Stromal cell of bone marrow (primary cell): Measurements from ENCODE around the gene SPPL3.

ENCODE experiments used
- DNase-seq: peaks from one replicate; pipeline ENCODE4 v3.0.0-alpha.2; 2012; ENCODE audit warnings: low read depth

SPPL3 gene

GRCh38 chr12:120775862-120776552 lies 128.2 kb downstream of the SPPL3 start:
- no peak for DNase-seq

GRCh38 chr12:120774169-120774916 lies 129.8 kb downstream of the SPPL3 start:
- no peak for DNase-seq

- no peak for DNase-seq
Measured at GRCh38 chr12:120771097-120771496, 133.1 kb downstream of the SPPL3 start.

- DNase-seq, result no peak
Measured at GRCh38 chr12:120767071-120768024, 136.8 kb downstream of the SPPL3 start.

- no peak for DNase-seq
Measured at GRCh38 chr12:120766566-120766965, 137.6 kb downstream of the SPPL3 start.

- no peak for DNase-seq
Measured at GRCh38 chr12:120764816-120765215, 139.3 kb downstream of the SPPL3 start.

- DNase-seq, result no peak
Measured at GRCh38 chr12:120763250-120763649, 140.9 kb downstream of the SPPL3 start.

- no peak for DNase-seq
Measured at GRCh38 chr12:120762086-120762485, 142.1 kb downstream of the SPPL3 start.

GRCh38 chr12:120761519-120761934 lies 142.6 kb downstream of the SPPL3 start:
- DNase-seq, result peak; percentile 3

GRCh38 chr12:120760349-120761254 lies 143.6 kb downstream of the SPPL3 start:
- no peak for DNase-seq

GRCh38 chr12:120759591-120760348 lies 144.4 kb downstream of the SPPL3 start:
- DNase-seq, result no peak

- DNase-seq, result no peak
Measured at GRCh38 chr12:120758798-120759590, 145.2 kb downstream of the SPPL3 start.

GRCh38 chr12:120757949-120758348 lies 146.2 kb downstream of the SPPL3 start:
- DNase-seq, result no peak

- DNase-seq, result no peak
Measured at GRCh38 chr12:120757226-120757742, 146.9 kb downstream of the SPPL3 start.

GRCh38 chr12:120755269-120755668 lies 148.9 kb downstream of the SPPL3 start:
- no peak for DNase-seq

- DNase-seq, result no peak
Measured at GRCh38 chr12:120754792-120755191, 149.4 kb downstream of the SPPL3 start.

GRCh38 chr12:120751389-120751788 lies 152.8 kb downstream of the SPPL3 start:
- no peak for DNase-seq

- DNase-seq, result no peak
Measured at GRCh38 chr12:120750806-120751205, 153.4 kb downstream of the SPPL3 start.

GRCh38 chr12:120749256-120749655 lies 154.9 kb downstream of the SPPL3 start:
- no peak for DNase-seq

GRCh38 chr12:120748242-120748641 lies 155.9 kb downstream of the SPPL3 start:
- no peak for DNase-seq
